Measurements from ENCODE around the gene SNPH.

The SNPH gene

GRCh38 chr20:1325173-1326030 lies 59.3 kb downstream of the SNPH start:
- peak; percentile 98 for DNase-seq (ENCODE audit: low spot score)

DNA sequence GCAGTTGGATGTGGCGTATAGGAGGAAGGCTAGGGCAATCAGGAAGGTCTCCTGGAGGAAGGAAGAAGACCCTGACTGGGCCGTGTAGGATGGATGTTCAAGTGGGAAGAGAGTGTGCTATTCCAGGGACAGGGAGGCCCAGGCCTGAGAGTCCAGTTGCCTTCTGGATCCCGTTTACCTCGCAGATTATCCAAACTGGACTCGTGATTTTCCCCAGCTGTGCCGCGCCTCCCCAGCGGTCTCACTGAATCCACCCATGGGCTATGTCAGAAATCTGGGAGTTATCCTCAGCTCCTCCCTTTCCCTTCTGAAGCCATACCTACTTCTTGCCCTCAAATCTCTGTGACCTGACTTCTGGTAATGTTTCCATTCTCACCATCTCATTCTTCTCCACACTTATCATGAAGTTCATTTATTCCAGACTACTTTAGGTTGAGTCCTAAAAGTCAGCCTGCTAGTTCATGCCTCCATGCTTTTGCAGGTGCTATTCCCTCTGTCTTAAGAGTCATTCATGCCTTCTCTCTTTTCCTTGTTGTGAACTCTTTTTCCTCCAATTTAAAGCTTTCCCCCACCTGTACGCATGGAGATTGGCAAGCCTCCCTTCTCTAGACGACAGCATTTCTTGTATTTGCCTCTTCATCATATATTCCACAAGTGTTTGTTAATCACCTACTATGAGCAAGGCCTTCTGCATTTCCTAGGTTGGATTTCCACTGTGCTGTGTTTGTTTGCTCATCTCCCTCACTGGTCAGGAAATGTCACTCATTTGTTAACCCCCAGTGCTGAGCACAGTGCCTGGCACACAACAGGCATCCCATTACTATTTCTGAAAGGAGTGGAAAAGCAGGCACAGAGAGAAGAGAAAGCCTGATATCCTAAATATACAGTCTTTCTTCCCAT lies 60.2 kb downstream of the SNPH start:
- peak; percentile 21 for DNase-seq (ENCODE audit: low spot score)

GRCh38 chr20:1327241-1327653 lies 61.2 kb downstream of the SNPH start:
- DNase-seq (ENCODE audit: low spot score): peak; percentile 36

DNA sequence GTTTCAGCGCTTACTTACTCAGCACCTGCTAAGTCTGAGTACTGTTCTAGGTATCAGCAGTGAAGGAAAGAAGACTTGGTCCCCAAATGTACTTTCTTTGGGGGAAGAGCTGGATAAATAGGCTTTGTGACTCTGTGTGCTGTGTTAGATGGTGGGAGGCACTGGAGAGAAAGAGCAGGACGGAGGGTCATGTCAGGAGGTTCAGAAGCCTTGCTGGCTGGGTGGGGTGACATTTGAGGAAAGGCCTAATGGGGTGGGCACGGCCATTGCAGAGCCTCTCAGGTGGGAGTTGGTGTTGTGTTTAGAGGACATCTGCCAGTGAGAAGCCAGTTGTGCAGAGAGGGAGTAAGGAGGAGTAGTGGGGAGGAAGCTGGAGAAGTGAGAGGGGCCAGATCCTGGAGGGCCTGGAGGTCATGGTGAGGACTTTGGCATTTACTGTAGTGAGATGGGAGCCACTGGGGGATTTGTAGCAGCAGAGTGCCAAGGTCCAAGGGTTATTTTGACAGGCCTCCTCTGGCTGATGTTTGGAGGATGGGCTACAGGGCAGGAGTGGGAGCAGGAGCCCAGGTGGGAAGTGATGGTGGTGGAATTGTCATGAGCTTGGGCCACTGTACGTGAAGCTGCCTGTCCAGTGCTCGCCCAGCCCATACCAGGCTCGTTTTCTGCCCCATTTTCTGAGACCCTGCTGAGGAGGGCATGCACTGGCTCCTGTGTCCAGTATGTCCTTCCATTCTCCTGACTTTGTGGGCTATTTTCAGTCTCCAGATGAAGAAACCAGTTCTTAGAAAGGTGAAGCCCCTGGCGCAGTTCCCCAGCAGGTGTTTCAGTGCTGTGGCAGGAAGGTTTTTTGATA lies 62.0 kb downstream of the SNPH start:
- peak; percentile 38 for DNase-seq (ENCODE audit: low spot score)

GRCh38 chr20:1328680-1329330 lies 62.7 kb downstream of the SNPH start, which contains the start of gene SDCBP2:
Gene SDCBP2 (minus strand): TSS chr20:1329139. CDS start chr20:1320416, 8,723 bp downstream.
- DNase-seq (ENCODE audit: low spot score): peak; percentile 29

- peak; percentile 18 for DNase-seq (ENCODE audit: low spot score)
Observed at GRCh38 chr20:1330075-1330830, 64.2 kb downstream of the SNPH start.

DNA sequence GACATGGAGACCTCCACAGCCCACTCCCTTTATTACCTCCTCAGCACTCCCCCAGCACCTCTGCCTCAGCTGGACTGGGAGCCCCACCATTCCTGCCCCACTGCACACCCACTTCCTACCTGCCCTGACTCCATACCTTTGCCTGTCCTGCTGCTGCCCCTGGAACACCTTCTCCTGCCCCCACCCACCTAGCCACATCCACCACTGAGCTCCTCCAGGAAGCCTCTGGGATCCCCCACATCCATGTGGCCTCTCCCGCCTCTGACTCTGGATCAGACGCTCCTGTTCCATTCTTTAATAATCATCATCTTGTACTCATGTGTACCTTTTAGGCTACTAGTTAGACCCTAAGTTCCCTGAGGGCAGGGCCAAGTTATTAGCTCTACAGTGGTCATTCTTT lies 65.0 kb downstream of the SNPH start:
- peak; percentile 23 for DNase-seq (ENCODE audit: low spot score)

GRCh38 chr20:1331801-1332453 lies 65.8 kb downstream of the SNPH start:
- peak; percentile 7 for DNase-seq (ENCODE audit: low spot score)

GRCh38 chr20:1332749-1333300 lies 66.7 kb downstream of the SNPH start:
- DNase-seq (ENCODE audit: low spot score): no peak

DNA sequence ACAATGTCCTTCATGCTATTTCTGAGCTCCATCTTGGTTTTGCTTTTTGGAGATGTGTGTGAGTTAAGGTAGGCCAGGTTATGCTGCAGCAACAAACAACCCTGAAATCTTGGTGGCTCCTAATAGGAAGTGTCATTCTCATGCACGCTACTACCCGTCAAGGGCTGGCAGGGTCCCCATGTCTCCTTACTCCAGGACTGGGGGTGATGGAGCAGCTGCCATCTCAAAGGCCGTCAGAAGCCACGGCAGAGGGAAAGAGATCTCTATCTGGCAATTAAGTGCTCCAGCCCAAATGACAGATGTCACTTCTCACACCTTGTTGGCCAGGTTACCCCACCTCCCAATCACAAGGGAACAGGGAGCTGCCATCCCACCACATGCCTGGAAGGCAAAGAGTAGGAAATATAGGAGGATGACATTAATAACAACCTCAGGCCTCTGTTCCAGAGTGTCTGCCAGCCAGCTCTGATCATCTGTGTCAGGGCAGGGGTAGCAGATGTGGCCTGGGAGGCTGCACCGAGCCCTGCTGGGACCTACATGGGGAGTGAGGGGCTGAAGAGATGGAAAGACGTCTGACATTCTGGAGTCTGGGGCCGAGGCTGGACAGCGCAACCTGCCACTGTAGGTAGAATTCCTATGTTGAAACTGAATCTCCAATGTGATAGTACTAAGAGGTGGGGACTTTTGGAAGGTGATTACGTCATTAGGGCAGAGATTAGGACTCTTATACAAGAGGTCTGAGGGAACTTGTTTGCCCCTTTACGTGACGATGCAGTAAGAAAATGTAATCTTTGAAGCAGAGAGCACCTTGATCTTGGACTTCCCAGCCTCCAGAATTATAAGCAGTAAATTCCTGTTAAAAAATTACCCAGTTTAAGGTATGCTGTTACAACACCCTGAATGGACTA lies 67.6 kb downstream of the SNPH start:
- peak; percentile 19 for DNase-seq (ENCODE audit: low spot score)

DNA sequence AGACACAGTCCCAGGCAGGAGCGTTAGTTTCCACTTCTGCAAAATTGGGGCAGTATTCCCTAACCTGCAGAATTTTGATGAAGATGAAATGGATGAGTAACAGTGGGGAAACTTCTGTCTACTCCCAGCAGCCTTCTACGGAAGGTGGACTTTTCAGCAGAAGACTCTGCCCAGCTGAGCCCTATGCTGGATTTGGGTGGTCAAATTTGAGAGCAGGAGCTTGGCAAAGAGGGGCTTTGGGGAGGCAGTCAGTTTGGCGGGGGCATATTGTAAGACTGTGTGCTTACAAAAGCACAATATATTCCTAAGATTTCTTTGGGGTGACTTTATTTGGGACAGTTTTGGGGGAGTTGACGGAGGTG lies 68.3 kb downstream of the SNPH start:
- peak; percentile 2 for DNase-seq (ENCODE audit: low spot score)

- DNase-seq (ENCODE audit: low spot score): peak; percentile 25
Observed at GRCh38 chr20:1334761-1335160, 68.7 kb downstream of the SNPH start.

GRCh38 chr20:1335961-1336698 lies 70.0 kb downstream of the SNPH start:
- no peak for DNase-seq (ENCODE audit: low spot score)

DNA sequence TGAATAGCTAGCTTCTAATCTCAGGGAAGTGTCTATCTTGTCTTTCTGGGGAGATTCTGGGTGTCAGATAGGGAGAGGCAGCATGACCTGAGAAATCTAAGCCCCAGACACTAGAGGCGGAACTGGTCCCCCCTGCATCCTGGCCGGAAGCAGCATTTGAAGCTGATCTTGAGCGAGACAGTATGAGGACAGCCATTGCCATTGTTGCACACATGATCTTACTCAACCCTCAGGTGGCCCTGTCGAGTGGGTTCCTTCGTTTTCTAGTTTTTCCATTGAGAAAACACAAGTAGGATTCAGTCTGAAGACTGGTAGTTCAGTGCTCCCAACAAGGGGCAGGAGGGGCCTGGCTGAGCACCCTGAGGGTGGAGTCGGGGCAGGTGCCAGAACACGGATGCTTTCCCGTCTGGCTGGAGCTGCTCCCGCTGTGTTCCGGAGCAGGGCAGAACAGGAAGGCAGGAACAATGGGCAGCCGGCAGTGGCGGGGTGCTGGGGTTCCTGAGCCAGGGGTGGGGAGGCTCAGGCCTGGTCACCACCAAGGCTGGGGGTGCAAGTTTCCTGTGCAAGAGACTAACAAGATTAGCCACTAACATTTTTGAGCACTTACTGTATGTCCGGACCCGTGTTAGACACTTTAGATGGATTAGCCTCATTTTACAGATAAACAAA lies 70.7 kb downstream of the SNPH start:
- DNase-seq (ENCODE audit: low spot score): no peak

GRCh38 chr20:1337441-1337840 lies 71.3 kb downstream of the SNPH start:
- DNase-seq (ENCODE audit: low spot score): no peak

DNA sequence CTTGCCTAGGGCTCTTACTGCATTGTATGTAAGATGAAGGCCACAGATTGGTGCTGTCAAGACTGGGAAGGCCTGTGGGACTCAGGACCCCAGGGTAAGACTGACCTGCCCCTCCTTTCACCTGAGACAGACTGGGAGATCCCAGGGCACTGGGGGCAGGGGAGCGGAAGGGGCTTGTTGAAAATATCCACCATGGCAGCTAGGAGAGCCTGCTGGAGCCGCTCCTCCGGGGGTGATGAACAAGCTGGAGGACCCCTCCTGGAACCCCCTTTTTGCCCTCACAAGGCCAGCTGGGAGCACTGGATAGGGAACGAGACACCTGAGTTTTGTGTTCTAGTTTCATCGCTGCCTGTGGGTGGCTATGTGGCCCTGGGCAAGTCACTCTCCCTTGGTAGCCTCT lies 72.0 kb downstream of the SNPH start:
- no peak for DNase-seq (ENCODE audit: low spot score)

GRCh38 chr20:1338801-1339200 lies 72.7 kb downstream of the SNPH start:
- DNase-seq (ENCODE audit: low spot score): no peak
